Psoas muscle (tissue), 8 donors: ENCODE results near the gene JOSD1. TPM values are rescaled to one million over a fixed set of nuclear protein-coding genes. Genes with fewer than 3 reads are reported as not detected.
A peak's percentile ranks its signal among the peaks of the same experiment; 100 is the strongest.

ENCODE experiments used
- ATAC-seq, 4 donors: fragments of 200-7000 bp; cut with Tn5 transposase; one replicate each; pipeline ENCODE4 v1.9.1; 2020; ENCODE audit warnings: moderate library complexity in 3 of 4, mild to moderate bottlenecking in 2 of 4
- DNase-seq, 2 donors: peaks; one replicate each; pipeline ENCODE4 v3.0.0-alpha.2; 2020
- H3K27ac ChIP-seq: fragments of 200-600 bp; one replicate; pipeline ENCODE4 v1.8.0; 2022
- H3K27me3 ChIP-seq, 3 donors: fragments of 200-600 bp in 1 of 3; one replicate each; pipeline versions ENCODE4 v1.6.1 to v1.8.0; 2013 to 2022; ENCODE audit warnings: low read length in 2 of 3, mild to moderate bottlenecking in 2 of 3, moderate library complexity in 1 of 3; ENCODE audit not compliant: insufficient read depth in 3 of 3
- H3K36me3 ChIP-seq, 2 donors: fragments of 200-600 bp in 1 of 2; one replicate each; pipeline versions ENCODE4 v1.6.1 to v1.8.0; 2013 to 2022; ENCODE audit warnings: low read depth in 1 of 2, mild to moderate bottlenecking in 1 of 2, moderate library complexity in 1 of 2; ENCODE audit not compliant: insufficient read depth in 1 of 2
- H3K4me1 ChIP-seq: fragments of 200-600 bp; one replicate; pipeline ENCODE4 v1.8.0; 2022
- H3K4me3 ChIP-seq: fragments of 200-600 bp; one replicate; pipeline ENCODE4 v1.8.0; 2022; ENCODE audit warnings: mild to moderate bottlenecking
- H3K9me3 ChIP-seq: fragments of 200-600 bp; one replicate; pipeline ENCODE4 v1.8.0; 2022
- WGBS, 3 donors: extraction: QIAGEN DNeasy Blood & Tissue Kit; methylation state at CpG; one replicate each; pipeline versions ENCODE4 v1.1.6 to v1.1.7; 2013; 5-methylcytosine and 5-hydroxymethylcytosine counted together
- intact Hi-C, 2 donors: fragments of 100-400 bp; cut with DNase I; formaldehyde crosslinking; loops; one replicate each; pipeline versions ENCODE4 v1.11.0 to v1.14.2; 2022
- polyA plus RNA-seq, 3 donors: library from polyadenylated mRNA; stranded (reverse); fragments of 200-250 nt; gene quantifications; one replicate each; pipeline ENCODE4 v1.2.3, GENCODE V29; 2013
- total RNA-seq, 4 donors: library from RNA; stranded (reverse); fragmentation: NEBNext Ultra II Directional in 2 of 4; extraction: Animal tissue kit (Norgen Biotek cat#: 25700) in 2 of 4; gene quantifications; one replicate each; pipeline versions ENCODE4 v1.2.1 to v1.2.4, GENCODE V29; 2021 to 2023
- TF ChIP-seq, protein P1 (sequence below): fragments of 200-600 bp; IDR thresholded peaks from one replicate; pipeline ENCODE4 v1.8.0; 2022; ENCODE audit warnings: antibody characterized with exemption
- donor health status: healthy with polysubstance abuse.
- donor health status: DM: no; HTN: no; CAD: no; lungs with moderate emphysema.
- donor health status: Bipolar disorder and iron deficiency.
- donor health status: healthy.
- donor health status: DM: yes; HTN: yes; CAD: no.
- donor health status: DM: no; HTN: no; CAD: no.
- donor health status: DM: no; HTN: no; CAD: no.
- donor health status: DM: yes; HTN: yes; CAD: no.

The JOSD1 gene
- total and polyA plus RNA-seq, 7 donors, result 14.3 to 58.5 (median 24.4) TPM

DNA sequence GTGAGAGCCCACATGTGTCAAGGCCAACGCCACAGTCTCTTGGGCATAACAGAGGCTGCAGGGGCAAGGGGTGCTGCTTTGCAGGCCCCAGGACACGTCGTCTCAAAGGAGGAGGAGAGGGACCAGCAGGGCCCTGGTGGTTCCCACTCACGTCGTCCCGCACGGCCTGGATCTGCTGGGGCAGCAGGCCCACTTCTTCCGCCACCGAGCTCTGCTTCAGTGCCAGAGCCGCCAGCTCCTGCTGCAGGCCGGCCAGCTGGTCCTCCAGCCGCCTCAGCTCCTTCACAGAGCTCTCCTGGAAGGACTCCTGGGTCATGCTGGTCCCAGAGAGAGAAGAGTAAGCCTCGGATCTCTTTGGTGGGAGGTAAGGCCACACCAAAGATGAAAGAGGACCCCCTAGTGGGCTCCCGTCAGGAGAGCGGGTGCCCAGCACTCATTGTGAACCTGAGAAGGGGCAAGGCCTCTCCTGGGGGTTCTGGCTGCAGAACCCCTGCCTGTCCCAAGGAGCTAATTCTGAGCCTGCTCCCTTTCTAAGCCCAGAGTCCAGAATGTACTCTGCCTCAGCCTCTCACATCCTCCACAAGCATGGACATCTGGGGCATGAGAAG is 39.5 kb upstream of the JOSD1 start:
- DNase-seq (peak in 1 of 2 donors; percentile 52), ATAC-seq (no peak)
- H3K36me3 ChIP-seq, result peaks cover 13 to 99% of the 10 kb centered on the region in 2 donors
- no peaks in the 10 kb centered on the region for H3K9me3 ChIP-seq
- TF ChIP-seq, protein P1, sequence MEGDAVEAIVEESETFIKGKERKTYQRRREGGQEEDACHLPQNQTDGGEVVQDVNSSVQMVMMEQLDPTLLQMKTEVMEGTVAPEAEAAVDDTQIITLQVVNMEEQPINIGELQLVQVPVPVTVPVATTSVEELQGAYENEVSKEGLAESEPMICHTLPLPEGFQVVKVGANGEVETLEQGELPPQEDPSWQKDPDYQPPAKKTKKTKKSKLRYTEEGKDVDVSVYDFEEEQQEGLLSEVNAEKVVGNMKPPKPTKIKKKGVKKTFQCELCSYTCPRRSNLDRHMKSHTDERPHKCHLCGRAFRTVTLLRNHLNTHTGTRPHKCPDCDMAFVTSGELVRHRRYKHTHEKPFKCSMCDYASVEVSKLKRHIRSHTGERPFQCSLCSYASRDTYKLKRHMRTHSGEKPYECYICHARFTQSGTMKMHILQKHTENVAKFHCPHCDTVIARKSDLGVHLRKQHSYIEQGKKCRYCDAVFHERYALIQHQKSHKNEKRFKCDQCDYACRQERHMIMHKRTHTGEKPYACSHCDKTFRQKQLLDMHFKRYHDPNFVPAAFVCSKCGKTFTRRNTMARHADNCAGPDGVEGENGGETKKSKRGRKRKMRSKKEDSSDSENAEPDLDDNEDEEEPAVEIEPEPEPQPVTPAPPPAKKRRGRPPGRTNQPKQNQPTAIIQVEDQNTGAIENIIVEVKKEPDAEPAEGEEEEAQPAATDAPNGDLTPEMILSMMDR, result no peak
- 51 to 63% (median 52%) methylated on average over 12 to 15 of the region's 15 CpGs for WGBS, 3 donors
- no peaks in the 10 kb centered on the region for H3K27me3 ChIP-seq
- H3K4me3 ChIP-seq, result no peak overlapping the region
- intact Hi-C loops, result no loop called here
- H3K4me1 ChIP-seq, result peaks cover 16% of the 10 kb centered on the region
- H3K27ac ChIP-seq, result peak overlapping the region; percentile 34

DNA sequence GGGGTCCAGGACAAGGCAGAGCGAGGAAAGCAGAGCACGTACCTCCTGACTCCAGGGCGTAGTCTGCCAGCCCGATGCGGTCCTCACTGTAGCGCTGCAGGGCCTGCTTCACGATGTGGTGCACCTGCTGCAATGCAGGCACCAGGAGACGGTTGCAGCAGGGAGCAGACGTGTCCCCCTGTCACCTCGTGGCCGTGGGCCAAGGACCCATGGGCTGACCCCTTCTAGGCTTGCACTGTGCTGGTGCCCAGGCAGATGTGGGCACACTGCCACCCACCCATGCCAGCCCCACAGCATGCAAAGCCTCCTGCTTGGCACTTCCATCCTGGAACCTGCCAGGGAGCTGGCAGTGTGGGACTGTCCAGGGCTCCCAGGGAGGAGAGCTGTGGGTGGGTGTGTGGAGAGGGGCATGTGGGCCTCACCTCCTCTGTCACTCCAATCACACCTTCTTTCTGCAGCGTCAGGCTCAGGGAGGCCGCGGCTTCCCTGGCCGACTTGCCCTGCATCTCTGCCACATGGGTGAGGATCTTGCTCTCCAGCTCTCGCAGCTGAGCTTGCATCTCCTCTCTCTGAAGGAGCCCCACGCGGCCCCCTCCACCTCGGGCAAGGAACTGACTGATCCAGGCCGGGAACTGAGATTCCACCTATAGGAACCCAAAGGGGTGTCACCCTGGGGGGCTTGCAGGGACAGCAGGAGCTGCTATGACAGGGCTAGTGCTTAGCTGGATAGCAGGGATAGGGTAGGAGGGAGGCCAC is 38.7 kb upstream of the JOSD1 start:
- no peaks in the 10 kb centered on the region for H3K9me3 ChIP-seq
- H3K4me1 ChIP-seq, result peaks cover 23% of the 10 kb centered on the region
- peak in 1 of 2 donors; percentile 67 for DNase-seq
- H3K4me3 ChIP-seq, result no peak overlapping the region
- 37 to 63% (median 45%) methylated on average over 20 of the region's 20 CpGs for WGBS, 3 donors
- H3K36me3 ChIP-seq, result peaks cover 13 to 99% of the 10 kb centered on the region in 2 donors
- ATAC-seq, result peak; percentile 7 to 35 (median 26)
- peak overlapping the region; percentile 34 for H3K27ac ChIP-seq
- TF ChIP-seq, protein P1, result no peak
- intact Hi-C loops, result no loop called here
- no peaks in the 10 kb centered on the region for H3K27me3 ChIP-seq

DNA sequence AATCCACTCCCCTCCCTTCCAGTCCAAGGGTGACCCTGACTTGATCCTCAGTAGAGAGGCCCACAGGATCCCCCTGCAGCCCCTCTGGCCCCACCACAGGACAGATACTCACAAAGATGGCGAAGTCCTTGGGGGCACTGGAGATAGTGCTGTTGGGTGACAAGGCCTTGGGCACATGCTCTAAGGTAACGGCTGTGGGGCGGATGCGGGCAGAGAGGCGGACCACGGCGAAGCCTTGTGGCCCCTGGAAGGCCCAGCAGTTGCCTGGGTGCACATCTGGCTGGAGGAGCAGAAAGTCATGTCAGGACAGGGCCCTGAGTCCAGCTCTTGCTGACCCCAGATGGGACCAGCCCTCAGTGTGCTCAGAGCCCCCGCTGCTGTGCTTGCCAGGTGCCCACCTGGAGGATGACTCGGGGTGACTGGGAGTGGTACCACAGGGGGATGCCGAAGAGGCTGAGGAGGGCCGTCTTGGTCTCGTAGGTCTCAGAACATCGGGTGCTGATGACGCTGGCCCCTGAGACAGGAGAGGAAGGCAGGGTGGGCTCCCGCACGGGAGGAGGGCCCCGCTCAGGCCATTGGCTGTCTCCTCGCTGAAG is 37.8 kb upstream of the JOSD1 start:
- no peak overlapping the region for H3K4me3 ChIP-seq
- H3K9me3 ChIP-seq, result no peaks in the 10 kb centered on the region
- no peak overlapping the region for H3K27ac ChIP-seq
- DNase-seq (peak in 1 of 2 donors; percentile 44), ATAC-seq (no peak)
- WGBS, 3 donors, result 92 to 94% (median 93%) methylated on average over 18 of the region's 18 CpGs
- TF ChIP-seq, protein P1, result no peak
- peaks cover 32% of the 10 kb centered on the region for H3K4me1 ChIP-seq
- H3K27me3 ChIP-seq, result no peaks in the 10 kb centered on the region
- intact Hi-C loops, result no loop called here
- H3K36me3 ChIP-seq, result peaks cover 13 to 94% of the 10 kb centered on the region in 2 donors

DNA sequence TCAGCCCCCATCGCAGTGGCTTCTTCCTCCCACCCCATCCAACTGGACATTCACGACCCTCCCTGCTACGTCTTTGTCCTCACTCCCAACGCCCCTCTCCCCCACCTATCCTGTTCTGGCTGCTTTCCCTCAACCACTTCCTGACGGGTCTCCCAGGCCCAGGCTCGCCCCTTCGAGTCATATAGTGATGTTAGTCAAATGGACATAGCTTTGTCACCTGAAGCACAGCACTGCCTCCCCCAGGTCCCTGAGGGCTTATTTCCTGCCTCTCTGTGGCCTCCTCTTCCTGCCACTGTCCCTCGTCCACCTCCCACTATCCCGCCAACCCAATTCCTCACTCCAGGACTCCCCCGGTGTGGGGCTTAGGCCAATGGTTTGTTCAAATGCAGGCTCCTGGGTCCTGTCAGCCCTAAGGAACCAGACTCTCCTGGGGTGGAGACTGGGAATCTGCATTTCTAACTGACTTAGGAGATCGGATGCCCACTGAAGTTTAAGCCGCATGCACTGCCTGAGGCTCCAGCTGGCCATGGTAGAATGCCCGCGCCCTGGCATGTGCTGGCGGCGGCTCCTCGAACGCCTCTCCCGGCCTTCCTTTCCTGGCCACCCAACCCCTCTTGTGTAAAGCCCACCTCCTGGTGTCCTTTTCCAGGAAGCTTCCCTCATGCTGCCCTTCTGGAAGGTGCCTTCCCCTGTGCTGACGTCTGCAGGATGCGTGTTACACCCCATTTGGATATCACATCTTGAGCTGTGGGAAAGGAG is 36.7 kb upstream of the JOSD1 start:
- Histone ChIP-seq H3K4me1 (peaks cover 43% of the 10 kb centered on the region), H3K27ac (no peak overlapping the region), H3K4me3 (no peak overlapping the region), H3K9me3 (no peaks in the 10 kb centered on the region), H3K27me3 (no peaks in the 10 kb centered on the region), H3K36me3 (peaks cover 10 to 83% of the 10 kb centered on the region in 2 donors)
- intact Hi-C loops, result no loop called here
- DNase-seq (peak in 1 of 2 donors; percentile 36), ATAC-seq (no peak)
- TF ChIP-seq, protein P1, result no peak
- 79 to 85% (median 84%) methylated on average over 21 of the region's 21 CpGs for WGBS, 3 donors
